Breast epithelium (tissue), 4 donors: Measurements from ENCODE around the gene CEP76. TPM values are rescaled to one million over a fixed set of nuclear protein-coding genes. Genes with fewer than 3 reads are reported as not detected.
A peak's percentile ranks its signal among the peaks of the same experiment; 100 is the strongest.

Experiments
- DNase-seq, 2 donors: peaks; one replicate each; pipeline ENCODE4 v3.0.0-alpha.2; 2019; ENCODE audit warnings: low spot score in 2 of 2
- H3K27ac ChIP-seq, 2 donors: fragments of 200-600 bp; sonication (generic) in 1 of 2; one replicate each; pipeline ENCODE4 v1.5.1; 2016 to 2019; ENCODE audit warnings: mild to moderate bottlenecking in 1 of 2
- H3K27me3 ChIP-seq, 2 donors: fragments of 200-600 bp; sonication (generic) in 1 of 2; one replicate each; pipeline versions ENCODE4 v1.5.1 to v1.6.0; 2017 to 2019; ENCODE audit warnings: control low read depth in 1 of 2, mild to moderate bottlenecking in 1 of 2
- H3K36me3 ChIP-seq: fragments of 200-600 bp; one replicate; pipeline ENCODE4 v1.5.1; 2019
- H3K4me1 ChIP-seq, 2 donors: fragments of 200-600 bp; sonication (generic); one replicate each; pipeline ENCODE4 v1.5.1; 2016 to 2019; ENCODE audit warnings: control low read depth in 1 of 2
- H3K4me3 ChIP-seq, 3 donors: fragments of 200-600 bp; sonication (generic); 1 replicate in 2 of 3; 2 replicates in 1 of 3; pipeline ENCODE4 v1.5.1; 2016 to 2019; ENCODE audit warnings: mild to moderate bottlenecking in 3 of 3, moderate library complexity in 2 of 3
- H3K9me3 ChIP-seq, 2 donors: fragments of 200-600 bp; sonication (generic) in 1 of 2; one replicate each; pipeline ENCODE4 v1.5.1; 2016 to 2019; ENCODE audit warnings: control low read depth in 1 of 2
- POLR2A ChIP-seq: fragments of 450-650 bp; IDR thresholded peaks from one replicate; pipeline ENCODE4 v1.6.1; 2016; ENCODE audit warnings: antibody characterized with exemption, mild to moderate bottlenecking, moderate library complexity
- POLR2AphosphoS5 ChIP-seq, 3 donors: sonication (generic); formaldehyde crosslinking; IDR thresholded peaks; one replicate each; pipeline ENCODE4 v1.6.1; 2017; ENCODE audit warnings: antibody characterized with exemption in 3 of 3
- intact Hi-C: fragments of 100-400 bp; cut with DNase I; formaldehyde crosslinking; loops from one replicate; pipeline ENCODE4 v1.15.1; 2023; ENCODE audit warnings: low total_unique reads
- total RNA-seq, 3 donors: library from RNA; depleted of rRNA; stranded (reverse); fragments of >200 nt; gene quantifications; one replicate each; pipeline ENCODE4 v1.1.0, GENCODE V29; 2016
- TF ChIP-seq, protein P1 (sequence below), 3 donors: fragments of 450-650 bp; IDR thresholded peaks; one replicate each; pipeline ENCODE4 v1.5.1; 2016 to 2017; ENCODE audit warnings: antibody characterized with exemption in 3 of 3, mild to moderate bottlenecking in 3 of 3, moderate library complexity in 3 of 3

CEP76 gene
- total RNA-seq, 3 donors from 2014 or later: 7.4 to 11.7 (median 9.5) TPM

DNA sequence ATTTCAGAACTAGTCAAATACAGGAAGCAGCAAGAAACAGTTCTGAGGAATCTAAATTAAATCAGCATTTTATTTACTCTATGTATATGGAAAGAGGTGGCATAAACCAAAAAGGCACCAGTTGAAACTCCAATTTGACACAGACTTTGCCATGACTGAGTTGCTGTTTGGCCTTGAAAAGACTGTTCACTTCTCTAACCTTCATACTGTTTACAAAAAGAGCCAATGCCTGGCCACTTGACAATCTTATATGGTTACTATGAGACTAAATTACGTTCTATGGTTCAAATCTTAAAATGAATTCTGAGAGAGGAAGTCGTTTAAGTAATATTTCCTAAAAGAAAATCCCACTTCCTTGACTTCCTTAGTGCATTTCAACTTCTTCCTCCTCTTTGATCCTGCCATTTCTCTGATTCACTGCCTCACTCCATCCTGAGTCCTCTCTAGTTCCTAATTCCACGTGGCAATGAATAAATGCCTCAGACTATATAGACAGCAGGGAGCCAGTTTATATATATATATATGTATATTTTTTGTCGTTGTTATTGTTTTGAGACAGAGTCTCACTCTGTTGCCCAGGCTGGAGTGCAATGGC, 13.2 kb downstream of the CEP76 start:
- Histone ChIP-seq H3K9me3 (no peaks in the 10 kb centered on the region), H3K4me3 (no peak overlapping the region), H3K27me3 (no peaks in the 10 kb centered on the region), H3K4me1 (no peaks in the 10 kb centered on the region), H3K27ac (no peak overlapping the region), H3K36me3 (no peaks in the 10 kb centered on the region)
- intact Hi-C loops: no loop called here
- TF ChIP-seq POLR2AphosphoS5 (IDR thresholded peaks at IDR 0.05) (no peak), POLR2A (no peak)
- TF ChIP-seq, protein P1, sequence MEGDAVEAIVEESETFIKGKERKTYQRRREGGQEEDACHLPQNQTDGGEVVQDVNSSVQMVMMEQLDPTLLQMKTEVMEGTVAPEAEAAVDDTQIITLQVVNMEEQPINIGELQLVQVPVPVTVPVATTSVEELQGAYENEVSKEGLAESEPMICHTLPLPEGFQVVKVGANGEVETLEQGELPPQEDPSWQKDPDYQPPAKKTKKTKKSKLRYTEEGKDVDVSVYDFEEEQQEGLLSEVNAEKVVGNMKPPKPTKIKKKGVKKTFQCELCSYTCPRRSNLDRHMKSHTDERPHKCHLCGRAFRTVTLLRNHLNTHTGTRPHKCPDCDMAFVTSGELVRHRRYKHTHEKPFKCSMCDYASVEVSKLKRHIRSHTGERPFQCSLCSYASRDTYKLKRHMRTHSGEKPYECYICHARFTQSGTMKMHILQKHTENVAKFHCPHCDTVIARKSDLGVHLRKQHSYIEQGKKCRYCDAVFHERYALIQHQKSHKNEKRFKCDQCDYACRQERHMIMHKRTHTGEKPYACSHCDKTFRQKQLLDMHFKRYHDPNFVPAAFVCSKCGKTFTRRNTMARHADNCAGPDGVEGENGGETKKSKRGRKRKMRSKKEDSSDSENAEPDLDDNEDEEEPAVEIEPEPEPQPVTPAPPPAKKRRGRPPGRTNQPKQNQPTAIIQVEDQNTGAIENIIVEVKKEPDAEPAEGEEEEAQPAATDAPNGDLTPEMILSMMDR (IDR thresholded peaks at IDR 0.05): no peak
- no peak for DNase-seq

- Histone ChIP-seq H3K4me3 (no peak overlapping the region), H3K9me3 (no peaks in the 10 kb centered on the region), H3K27ac (no peak overlapping the region), H3K27me3 (no peaks in the 10 kb centered on the region), H3K36me3 (no peaks in the 10 kb centered on the region), H3K4me1 (no peaks in the 10 kb centered on the region)
- intact Hi-C loops: no loop called here
- TF ChIP-seq, protein P1 (IDR thresholded peaks at IDR 0.05): no peak
- TF ChIP-seq POLR2A (no peak), POLR2AphosphoS5 (IDR thresholded peaks at IDR 0.05) (no peak)
- DNase-seq: no peak
Measured at GRCh38 chr18:12686100-12686499, 16.4 kb downstream of the CEP76 start.

DNA sequence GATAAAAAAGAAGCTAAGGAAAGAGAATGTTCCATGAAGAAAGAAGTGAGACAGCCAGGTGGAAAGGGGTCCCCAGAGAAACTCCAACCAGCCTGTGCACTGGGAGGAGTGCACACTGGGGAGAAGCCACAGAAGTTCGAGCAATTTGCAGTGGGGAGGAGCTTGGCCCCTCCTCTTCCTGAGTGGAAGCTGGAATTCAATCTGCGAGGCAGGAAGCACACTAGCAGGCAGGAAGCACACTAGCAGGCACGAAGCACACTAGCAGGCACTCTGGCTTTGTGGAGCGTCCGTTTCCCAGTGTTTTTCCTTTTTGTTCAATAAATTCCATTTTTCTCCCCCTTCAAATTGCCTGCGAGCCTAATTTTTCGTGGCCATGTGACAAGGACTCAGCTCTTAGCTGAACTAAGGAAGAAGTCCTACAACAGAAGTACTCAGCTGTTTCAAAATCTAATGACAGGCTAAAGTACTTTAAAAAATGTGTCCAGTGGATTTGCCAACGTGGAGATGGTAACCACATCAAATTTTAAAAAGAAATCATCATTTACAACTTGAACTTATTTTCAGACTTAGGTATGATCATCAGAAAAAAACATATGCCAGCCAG, 23.2 kb downstream of the CEP76 start:
- H3K27ac ChIP-seq: peak overlapping the region; percentile 42 to 82
- TF ChIP-seq, protein P1 (IDR thresholded peaks at IDR 0.05): no peak
- peak in 1 of 3 donors; percentile 41 for TF ChIP-seq POLR2AphosphoS5 (IDR thresholded peaks at IDR 0.05)
- no peak for TF ChIP-seq POLR2A
- no peaks in the 10 kb centered on the region for H3K36me3 ChIP-seq
- no peaks in the 10 kb centered on the region for H3K9me3 ChIP-seq
- H3K27me3 ChIP-seq: no peaks in the 10 kb centered on the region
- intact Hi-C loops: no loop called here
- DNase-seq: no peak
- no peaks in the 10 kb centered on the region for H3K4me1 ChIP-seq
- peak overlapping the region; percentile 12 to 46 (median 17) for H3K4me3 ChIP-seq

- DNase-seq: no peak
- Histone ChIP-seq H3K27me3 (no peaks in the 10 kb centered on the region), H3K9me3 (no peaks in the 10 kb centered on the region), H3K36me3 (no peaks in the 10 kb centered on the region), H3K27ac (no peak overlapping the region), H3K4me3 (no peak overlapping the region), H3K4me1 (no peaks in the 10 kb centered on the region)
- TF ChIP-seq, protein P1 (IDR thresholded peaks at IDR 0.05): no peak
- TF ChIP-seq POLR2AphosphoS5 (IDR thresholded peaks at IDR 0.05) (no peak), POLR2A (no peak)
- intact Hi-C loops: no loop called here
Measured at GRCh38 chr18:12668041-12668440, 34.5 kb downstream of the CEP76 start.

DNA sequence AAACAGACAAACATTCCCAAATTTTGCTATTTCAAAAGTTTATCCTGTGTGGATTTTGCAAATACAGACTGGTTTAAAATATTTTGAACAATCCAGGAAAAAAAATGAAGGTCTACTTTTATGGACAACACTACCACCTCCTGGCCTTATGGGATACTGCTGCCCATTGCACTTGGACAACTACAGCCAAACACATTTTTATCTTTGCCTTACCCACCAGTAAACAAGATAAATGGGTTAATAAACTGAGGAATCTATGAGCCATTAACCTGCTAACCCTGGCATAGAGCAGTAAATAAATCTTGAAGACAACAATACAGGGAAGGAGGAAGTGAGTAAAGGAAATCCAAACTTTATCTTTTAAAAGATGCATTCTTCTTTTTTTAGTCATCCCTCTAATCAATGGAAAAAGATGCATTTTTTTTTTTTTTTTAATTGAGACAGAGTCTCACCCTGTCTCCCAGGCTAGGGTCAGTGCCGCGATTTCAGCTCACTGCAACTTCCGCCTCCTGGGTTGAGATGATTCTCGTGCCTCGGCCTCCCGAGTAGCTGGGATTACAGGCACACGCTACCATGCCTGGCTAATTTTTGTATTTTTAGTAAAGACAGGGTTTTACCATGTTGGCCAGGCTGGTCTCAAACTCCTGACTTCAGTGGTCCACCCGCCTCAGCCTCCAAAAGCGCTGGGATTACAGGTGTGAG, 42.5 kb downstream of the CEP76 start:
- Histone ChIP-seq H3K36me3 (no peaks in the 10 kb centered on the region), H3K4me3 (no peak overlapping the region), H3K9me3 (no peaks in the 10 kb centered on the region), H3K27me3 (no peaks in the 10 kb centered on the region), H3K27ac (no peak overlapping the region), H3K4me1 (no peaks in the 10 kb centered on the region)
- no peak for TF ChIP-seq POLR2AphosphoS5 (IDR thresholded peaks at IDR 0.05)
- no peak for TF ChIP-seq POLR2A
- TF ChIP-seq, protein P1 (IDR thresholded peaks at IDR 0.05): peak; percentile 78 to 94 (median 89)
- DNase-seq: no peak
- intact Hi-C loops: loop anchor here (10.0 kb wide), 1 partner anchor 265 kb away; no protein-coding TSS in a partner anchor
